Umbilical cord (tissue), 2 donors: Measurements from ENCODE around the gene EEF2K. TPM values are rescaled to one million over a fixed set of nuclear protein-coding genes. Genes with fewer than 3 reads are reported as not detected.
"Not testable (repeated sequence)": the region's sequence is repeated elsewhere in the genome, so short reads cannot be mapped to it uniquely, and the experiment has no call there.

ENCODE experiments used
- DNase-seq: peaks from one replicate; pipeline ENCODE4 v3.0.0-alpha.2; 2015; ENCODE audit warnings: low spot score
- total RNA-seq: library from RNA; depleted of rRNA; stranded (reverse); fragments of >200 nt; gene quantifications from one replicate; pipeline ENCODE4 v1.2.3, GENCODE V29; 2014; ENCODE audit warnings: low replicate concordance; ENCODE audit not compliant: insufficient read depth

Gene EEF2K
- total RNA-seq, 1 donor from 2014 or later, result 20.5 TPM

GRCh38 chr16:22210285-22210684, 4.2 kb downstream of the EEF2K start:
- DNase-seq, result no peak

- no peak for DNase-seq
Observed at GRCh38 chr16:22210854-22211253, 4.8 kb downstream of the EEF2K start.

GRCh38 chr16:22213236-22213635, 7.2 kb downstream of the EEF2K start:
- no peak for DNase-seq

GRCh38 chr16:22213801-22214200, 7.7 kb downstream of the EEF2K start:
- no peak for DNase-seq

- DNase-seq, result no peak
Observed at GRCh38 chr16:22214402-22214801, 8.3 kb downstream of the EEF2K start.

- DNase-seq, result no peak
Observed at GRCh38 chr16:22214889-22215288, 8.8 kb downstream of the EEF2K start.

- peak; percentile 35 for DNase-seq
Observed at GRCh38 chr16:22216191-22216831, 10.2 kb downstream of the EEF2K start.

GRCh38 chr16:22216832-22217225, 10.8 kb downstream of the EEF2K start:
- not testable (repeated sequence) for DNase-seq

GRCh38 chr16:22217890-22218730, 12.0 kb downstream of the EEF2K start:
- DNase-seq, result no peak

- no peak for DNase-seq
Observed at GRCh38 chr16:22219389-22220068, 13.5 kb downstream of the EEF2K start.

GRCh38 chr16:22220069-22220440, 14.0 kb downstream of the EEF2K start:
- no peak for DNase-seq

GRCh38 chr16:22220714-22221113, 14.6 kb downstream of the EEF2K start:
- DNase-seq, result no peak

- no peak for DNase-seq
Observed at GRCh38 chr16:22222006-22222405, 15.9 kb downstream of the EEF2K start.

GRCh38 chr16:22222998-22223397, 16.9 kb downstream of the EEF2K start:
- no peak for DNase-seq

GRCh38 chr16:22225060-22225459, 19.0 kb downstream of the EEF2K start:
- no peak for DNase-seq

GRCh38 chr16:22229889-22230288, 23.8 kb downstream of the EEF2K start:
- DNase-seq, result no peak

- no peak for DNase-seq
Observed at GRCh38 chr16:22232277-22233036, 26.4 kb downstream of the EEF2K start.

GRCh38 chr16:22233037-22233372, 26.9 kb downstream of the EEF2K start:
- peak; percentile 66 for DNase-seq

GRCh38 chr16:22235839-22236745, 30.0 kb downstream of the EEF2K start:
- DNase-seq, result no peak

- DNase-seq, result peak; percentile 29
Observed at GRCh38 chr16:22239131-22239805, 33.2 kb downstream of the EEF2K start.
